Peyer's patch (tissue), 4 donors: ENCODE measurements around the gene ATN1. TPM values are rescaled to one million over a fixed set of nuclear protein-coding genes. Genes with fewer than 3 reads are reported as not detected.

Experiments used
- DNase-seq, 3 donors: peaks; one replicate each; pipeline ENCODE4 v3.0.0-alpha.2; 2017 to 2019
- H3K27ac ChIP-seq, 4 donors: fragments of 200-600 bp; sonication (generic); one replicate each; pipeline ENCODE4 v1.5.1; 2016 to 2019
- H3K27me3 ChIP-seq, 2 donors: fragments of 200-600 bp; sonication (generic); one replicate each; pipeline ENCODE4 v1.5.1; 2019
- H3K36me3 ChIP-seq, 3 donors: fragments of 200-600 bp; sonication (generic); one replicate each; pipeline ENCODE4 v1.5.1; 2016 to 2019
- H3K4me1 ChIP-seq, 4 donors: fragments of 200-600 bp; sonication (generic); one replicate each; pipeline ENCODE4 v1.5.1; 2016 to 2019
- H3K4me3 ChIP-seq, 4 donors: fragments of 200-600 bp; sonication (generic); 1 replicate in 3 of 4; 2 replicates in 1 of 4; pipeline ENCODE4 v1.5.1; 2016 to 2019; ENCODE audit warnings: mild to moderate bottlenecking in 1 of 4
- H3K9me3 ChIP-seq, 4 donors: fragments of 200-600 bp; sonication (generic); one replicate each; pipeline ENCODE4 v1.5.1; 2016 to 2019; ENCODE audit warnings: mild to moderate bottlenecking in 1 of 4
- CTCF ChIP-seq, 6 experiments: fragments of 450-650 bp in 4 of 6; fragments of 200-600 bp in 2 of 6; sonication (generic) in 1 of 6; IDR thresholded peaks; one replicate each; pipeline ENCODE4 v1.5.1; 2017 to 2019; ENCODE audit warnings: antibody characterized with exemption in 6 of 6, mild to moderate bottlenecking in 3 of 6, moderate library complexity in 1 of 6
- POLR2A ChIP-seq, 2 donors: fragments of 450-650 bp; IDR thresholded peaks; one replicate each; pipeline ENCODE4 v1.5.1; 2017; ENCODE audit warnings: antibody characterized with exemption in 2 of 2, mild to moderate bottlenecking in 2 of 2, moderate library complexity in 2 of 2
- total RNA-seq, 4 donors: library from RNA; depleted of rRNA; stranded (reverse); fragments of >200 nt; gene quantifications; one replicate each; pipeline ENCODE4 v1.1.0, GENCODE V29; 2016

ATN1 gene
- total RNA-seq, 4 donors from 2014 or later = 77.6 to 337 (median 125) TPM

DNA sequence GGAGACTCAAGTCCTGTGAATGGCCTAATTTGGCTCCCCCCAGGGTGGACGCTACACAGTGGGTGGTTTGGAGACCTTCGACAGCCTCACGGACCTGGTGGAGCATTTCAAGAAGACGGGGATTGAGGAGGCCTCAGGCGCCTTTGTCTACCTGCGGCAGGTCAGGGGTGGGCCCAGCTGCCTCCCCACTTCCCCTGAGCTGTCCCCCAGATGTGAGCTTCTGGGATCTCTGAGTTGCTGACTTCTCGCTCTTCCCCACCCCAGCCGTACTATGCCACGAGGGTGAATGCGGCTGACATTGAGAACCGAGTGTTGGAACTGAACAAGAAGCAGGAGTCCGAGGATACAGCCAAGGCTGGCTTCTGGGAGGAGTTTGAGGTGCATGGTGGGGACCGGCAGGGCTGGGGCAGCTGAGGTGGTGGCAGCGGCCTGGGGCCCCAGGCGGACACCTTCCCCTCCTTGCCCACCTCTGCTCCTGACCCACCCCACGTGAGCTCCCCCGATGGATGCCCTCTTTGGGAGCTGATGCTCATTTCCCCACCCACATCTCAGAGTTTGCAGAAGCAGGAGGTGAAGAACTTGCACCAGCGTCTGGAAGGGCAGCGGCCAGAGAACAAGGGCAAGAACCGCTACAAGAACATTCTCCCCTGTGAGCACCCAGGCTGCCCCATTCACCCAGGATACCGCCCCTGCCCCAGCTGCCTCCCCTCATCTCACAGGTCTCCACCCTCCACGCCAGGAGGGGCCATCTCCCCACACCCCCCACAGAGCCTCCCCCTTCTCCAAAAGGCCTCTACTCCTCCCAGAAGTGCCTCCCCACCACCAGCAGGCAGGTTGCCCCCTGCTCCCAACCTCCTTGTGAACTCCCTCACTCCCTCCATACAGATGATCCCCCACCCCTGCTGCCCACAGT lies 27.6 kb downstream of the ATN1 start:
- peaks cover 0 to 63% (median 47%) of the 10 kb centered on the region in 4 donors for H3K4me1 ChIP-seq
- H3K9me3 ChIP-seq = no peaks in the 10 kb centered on the region
- peak overlapping the region; percentile 47 to 89 (median 87) for H3K27ac ChIP-seq
- peak in 1 of 3 donors; percentile 43 for DNase-seq
- no peaks in the 10 kb centered on the region for H3K27me3 ChIP-seq
- H3K36me3 ChIP-seq = peaks cover 0 to 25% (median 0%) of the 10 kb centered on the region in 3 donors
- TF ChIP-seq POLR2A (IDR thresholded peaks at IDR 0.05) (no peak), CTCF (IDR thresholded peaks at IDR 0.05) (no peak)
- peak overlapping the region in 1 of 4 donors; percentile 69 for H3K4me3 ChIP-seq

- H3K4me3 ChIP-seq = peak overlapping the region in 1 of 4 donors; percentile 69
- TF ChIP-seq CTCF (IDR thresholded peaks at IDR 0.05) = no peak
- no peak for TF ChIP-seq POLR2A (IDR thresholded peaks at IDR 0.05)
- no peaks in the 10 kb centered on the region for H3K27me3 ChIP-seq
- DNase-seq = peak in 2 of 3 donors; percentile 70 to 78
- no peaks in the 10 kb centered on the region for H3K9me3 ChIP-seq
- peaks cover 0 to 25% (median 0%) of the 10 kb centered on the region in 3 donors for H3K36me3 ChIP-seq
- peaks cover 8 to 67% (median 53%) of the 10 kb centered on the region in 4 donors for H3K4me1 ChIP-seq
- peak overlapping the region; percentile 19 to 89 (median 46) for H3K27ac ChIP-seq
Observed at GRCh38 chr12:6956021-6956727, 28.4 kb downstream of the ATN1 start.

GRCh38 chr12:6957151-6957701 lies 29.5 kb downstream of the ATN1 start:
- no peaks in the 10 kb centered on the region for H3K9me3 ChIP-seq
- TF ChIP-seq CTCF (IDR thresholded peaks at IDR 0.05) (no peak), POLR2A (IDR thresholded peaks at IDR 0.05) (no peak)
- no peaks in the 10 kb centered on the region for H3K27me3 ChIP-seq
- H3K4me1 ChIP-seq = peaks cover 9 to 76% (median 63%) of the 10 kb centered on the region in 4 donors
- H3K4me3 ChIP-seq = no peak overlapping the region
- H3K27ac ChIP-seq = peak overlapping the region; percentile 6 to 100 (median 68)
- peaks cover 0 to 23% (median 0%) of the 10 kb centered on the region in 3 donors for H3K36me3 ChIP-seq
- peak in 2 of 3 donors; percentile 21 to 51 for DNase-seq

DNA sequence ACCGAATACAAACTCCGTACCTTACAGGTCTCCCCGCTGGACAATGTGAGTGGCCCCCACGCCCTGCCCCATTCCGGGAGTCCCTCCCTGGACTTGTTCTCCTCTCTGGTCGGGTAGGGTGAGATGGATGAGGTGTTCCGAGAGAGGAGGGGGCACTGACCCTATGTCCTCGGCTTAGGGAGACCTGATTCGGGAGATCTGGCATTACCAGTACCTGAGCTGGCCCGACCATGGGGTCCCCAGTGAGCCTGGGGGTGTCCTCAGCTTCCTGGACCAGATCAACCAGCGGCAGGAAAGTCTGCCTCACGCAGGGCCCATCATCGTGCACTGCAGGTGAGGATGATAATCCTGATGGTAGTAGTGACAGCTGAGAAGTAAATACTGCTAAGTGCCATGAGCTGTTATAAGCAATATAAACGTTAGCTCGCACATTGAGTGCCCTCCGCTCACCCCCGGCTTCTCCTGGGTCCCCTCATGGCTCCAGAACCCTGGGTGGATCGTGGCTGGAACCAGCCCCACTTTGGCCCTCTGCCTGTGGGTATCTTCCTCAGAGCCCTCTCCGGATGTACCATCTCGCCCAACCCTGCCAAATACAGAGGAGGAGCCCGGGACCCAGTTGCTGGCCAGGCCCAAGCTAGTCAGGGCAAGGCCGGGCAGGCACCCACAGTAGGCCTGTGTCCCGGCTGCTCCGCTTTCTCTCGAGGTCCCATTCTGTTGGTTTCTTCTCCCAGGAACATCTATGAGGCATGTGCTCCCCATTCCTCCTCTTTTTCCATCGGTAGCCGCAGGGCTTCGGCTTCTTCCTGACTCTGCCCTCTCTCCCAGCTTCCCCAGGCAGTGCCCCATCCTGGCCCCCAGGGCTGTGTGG lies 30.2 kb downstream of the ATN1 start:
- no peaks in the 10 kb centered on the region for H3K27me3 ChIP-seq
- peaks cover 9 to 77% (median 65%) of the 10 kb centered on the region in 4 donors for H3K4me1 ChIP-seq
- TF ChIP-seq CTCF (IDR thresholded peaks at IDR 0.05) (no peak), POLR2A (IDR thresholded peaks at IDR 0.05) (no peak)
- H3K27ac ChIP-seq = peak overlapping the region; percentile 64 to 100 (median 77)
- H3K36me3 ChIP-seq = peaks cover 0 to 17% (median 0%) of the 10 kb centered on the region in 3 donors
- H3K9me3 ChIP-seq = no peaks in the 10 kb centered on the region
- no peak for DNase-seq
- peak overlapping the region in 1 of 4 donors; percentile 32 for H3K4me3 ChIP-seq
